ENCODE data around the gene ANOS1. TPM values are rescaled to one million over a fixed set of nuclear protein-coding genes. Genes with fewer than 3 reads are reported as not detected.

The ANOS1 gene
- total RNA-seq, 1 donor: 1.1 TPM

- Histone ChIP-seq H3K4me2 (ENCODE audit: insufficient read depth, low read length) (no peak overlapping the region), H3K79me2 (ENCODE audit: insufficient read depth, low read length) (no peaks in the 10 kb centered on the region), H2AFZ (ENCODE audit: low read length) (no peak overlapping the region), H4K20me1 (ENCODE audit: insufficient read depth, low read length) (no peaks in the 10 kb centered on the region), H3K27me3 (ENCODE audit: insufficient read depth, low read length) (no peaks in the 10 kb centered on the region), H3K27ac (ENCODE audit: low read depth, low read length) (no peak overlapping the region), H3K36me3 (ENCODE audit: insufficient read depth, low read length) (no peaks in the 10 kb centered on the region), H3K4me1 (ENCODE audit: insufficient read depth, low read length) (no peaks in the 10 kb centered on the region), H3K9me3 (ENCODE audit: low read depth, low read length) (no peaks in the 10 kb centered on the region), H3K4me3 (ENCODE audit: insufficient read depth, low read length) (no peak overlapping the region)
- TF ChIP-seq CTCF (IDR thresholded peaks at IDR 0.05; ENCODE audit: extremely low read depth, low read depth, low read length): no peak
- peak; percentile 83 for DNase-seq (ENCODE audit: insufficient read length, low spot score, missing footprints)
These were observed 17.8 kb downstream of the ANOS1 start for GRCh38 chrX:8714164-8714563.

DNA sequence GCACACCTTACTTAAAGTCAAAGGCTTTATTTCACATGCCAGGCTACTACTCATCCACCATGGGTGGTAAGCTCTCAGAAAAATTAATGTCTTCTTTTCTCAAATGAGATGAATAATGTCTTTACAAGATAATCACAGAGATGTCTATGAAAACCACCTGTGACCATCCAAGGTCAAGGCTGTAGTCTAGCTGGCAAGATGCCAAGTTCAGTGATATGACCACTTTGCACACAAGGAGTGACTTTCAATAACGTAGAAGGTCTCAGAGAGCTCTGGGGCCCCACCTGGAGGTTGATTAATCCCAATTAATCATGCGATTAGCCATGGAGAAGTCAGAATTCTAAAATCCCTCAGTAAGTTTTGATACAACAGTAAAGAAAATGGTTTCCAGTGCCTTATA is 20.5 kb downstream of the ANOS1 start:
- H3K4me1 ChIP-seq (ENCODE audit: insufficient read depth, low read length): no peaks in the 10 kb centered on the region
- H3K27ac ChIP-seq (ENCODE audit: low read depth, low read length): no peak overlapping the region
- no peaks in the 10 kb centered on the region for H4K20me1 ChIP-seq (ENCODE audit: insufficient read depth, low read length)
- no peaks in the 10 kb centered on the region for H3K9me3 ChIP-seq (ENCODE audit: low read depth, low read length)
- no peak overlapping the region for H3K4me3 ChIP-seq (ENCODE audit: insufficient read depth, low read length)
- H3K4me2 ChIP-seq (ENCODE audit: insufficient read depth, low read length): no peak overlapping the region
- H3K27me3 ChIP-seq (ENCODE audit: insufficient read depth, low read length): no peaks in the 10 kb centered on the region
- H3K79me2 ChIP-seq (ENCODE audit: insufficient read depth, low read length): no peaks in the 10 kb centered on the region
- no peaks in the 10 kb centered on the region for H3K36me3 ChIP-seq (ENCODE audit: insufficient read depth, low read length)
- no peak for DNase-seq (ENCODE audit: insufficient read length, low spot score, missing footprints)
- TF ChIP-seq CTCF (IDR thresholded peaks at IDR 0.05; ENCODE audit: extremely low read depth, low read depth, low read length): no peak
- H2AFZ ChIP-seq (ENCODE audit: low read length): no peak overlapping the region

- no peaks in the 10 kb centered on the region for H3K9me3 ChIP-seq (ENCODE audit: low read depth, low read length)
- no peaks in the 10 kb centered on the region for H3K36me3 ChIP-seq (ENCODE audit: insufficient read depth, low read length)
- no peak overlapping the region for H3K27ac ChIP-seq (ENCODE audit: low read depth, low read length)
- H4K20me1 ChIP-seq (ENCODE audit: insufficient read depth, low read length): no peaks in the 10 kb centered on the region
- H3K27me3 ChIP-seq (ENCODE audit: insufficient read depth, low read length): no peaks in the 10 kb centered on the region
- no peak for TF ChIP-seq CTCF (IDR thresholded peaks at IDR 0.05; ENCODE audit: extremely low read depth, low read depth, low read length)
- H3K4me2 ChIP-seq (ENCODE audit: insufficient read depth, low read length): no peak overlapping the region
- no peak overlapping the region for H2AFZ ChIP-seq (ENCODE audit: low read length)
- no peak for DNase-seq (ENCODE audit: insufficient read length, low spot score, missing footprints)
- no peak overlapping the region for H3K4me3 ChIP-seq (ENCODE audit: insufficient read depth, low read length)
- no peaks in the 10 kb centered on the region for H3K79me2 ChIP-seq (ENCODE audit: insufficient read depth, low read length)
- no peaks in the 10 kb centered on the region for H3K4me1 ChIP-seq (ENCODE audit: insufficient read depth, low read length)
These were observed 27.8 kb downstream of the ANOS1 start for GRCh38 chrX:8704184-8704583.

DNA sequence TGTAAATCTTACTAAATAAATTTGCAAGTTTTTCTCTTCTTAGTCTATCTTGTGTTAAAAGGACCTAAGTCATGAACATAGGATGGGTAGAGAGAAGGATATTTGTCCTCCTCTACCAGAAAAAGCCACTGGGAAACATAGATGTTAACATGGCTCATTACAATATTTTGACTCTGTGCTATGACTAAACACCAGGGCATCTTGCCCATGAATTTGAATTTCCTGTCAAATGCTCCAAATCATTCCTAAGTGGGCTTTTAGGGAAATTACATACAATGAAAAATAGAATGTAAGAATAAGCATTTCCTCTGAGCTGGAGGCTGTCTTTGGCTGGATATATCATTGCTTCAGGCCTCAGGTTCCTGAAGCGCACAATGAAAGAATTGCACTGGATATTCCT is 39.1 kb downstream of the ANOS1 start:
- H3K36me3 ChIP-seq (ENCODE audit: insufficient read depth, low read length): no peaks in the 10 kb centered on the region
- H3K4me1 ChIP-seq (ENCODE audit: insufficient read depth, low read length): no peaks in the 10 kb centered on the region
- H3K27me3 ChIP-seq (ENCODE audit: insufficient read depth, low read length): no peaks in the 10 kb centered on the region
- H3K4me2 ChIP-seq (ENCODE audit: insufficient read depth, low read length): no peak overlapping the region
- no peak for TF ChIP-seq CTCF (IDR thresholded peaks at IDR 0.05; ENCODE audit: extremely low read depth, low read depth, low read length)
- DNase-seq (ENCODE audit: insufficient read length, low spot score, missing footprints): no peak
- no peaks in the 10 kb centered on the region for H4K20me1 ChIP-seq (ENCODE audit: insufficient read depth, low read length)
- H3K27ac ChIP-seq (ENCODE audit: low read depth, low read length): no peak overlapping the region
- H3K79me2 ChIP-seq (ENCODE audit: insufficient read depth, low read length): no peaks in the 10 kb centered on the region
- H3K4me3 ChIP-seq (ENCODE audit: insufficient read depth, low read length): no peak overlapping the region
- H2AFZ ChIP-seq (ENCODE audit: low read length): no peak overlapping the region
- H3K9me3 ChIP-seq (ENCODE audit: low read depth, low read length): no peaks in the 10 kb centered on the region
